Measurements from ENCODE around the gene ARL17B.
"Not testable (repeated sequence)": the region's sequence is repeated elsewhere in the genome, so short reads cannot be mapped to it uniquely, and the experiment has no call there.

DNA sequence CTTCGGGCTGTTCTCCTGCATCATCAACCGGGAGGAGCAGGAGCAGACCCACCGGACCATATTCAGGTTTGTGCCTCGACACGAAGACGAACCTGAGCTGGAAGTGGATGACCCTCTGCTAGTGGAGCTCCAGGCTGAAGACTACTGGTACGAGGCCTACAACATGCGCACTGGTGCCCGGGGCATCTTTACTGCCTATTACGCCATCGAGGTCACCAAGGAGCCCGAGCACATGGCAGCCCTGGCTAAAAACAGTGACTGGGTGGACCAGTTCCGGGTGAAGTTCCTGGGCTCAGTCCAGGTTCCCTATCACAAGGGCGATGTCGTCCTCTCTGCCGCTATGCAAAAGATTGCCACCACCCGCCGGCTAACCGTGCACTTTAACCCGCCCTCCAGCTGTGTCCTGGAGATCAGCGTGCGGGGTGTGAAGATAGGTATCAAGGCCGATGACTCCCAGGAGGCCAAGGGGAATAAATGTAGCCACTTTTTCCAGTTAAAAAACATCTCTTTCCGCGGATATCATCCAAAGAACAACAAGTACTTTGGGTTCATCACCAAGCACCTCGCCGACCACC is 117.1 kb downstream of the ARL17B start:
- TF ChIP-seq, protein P1, sequence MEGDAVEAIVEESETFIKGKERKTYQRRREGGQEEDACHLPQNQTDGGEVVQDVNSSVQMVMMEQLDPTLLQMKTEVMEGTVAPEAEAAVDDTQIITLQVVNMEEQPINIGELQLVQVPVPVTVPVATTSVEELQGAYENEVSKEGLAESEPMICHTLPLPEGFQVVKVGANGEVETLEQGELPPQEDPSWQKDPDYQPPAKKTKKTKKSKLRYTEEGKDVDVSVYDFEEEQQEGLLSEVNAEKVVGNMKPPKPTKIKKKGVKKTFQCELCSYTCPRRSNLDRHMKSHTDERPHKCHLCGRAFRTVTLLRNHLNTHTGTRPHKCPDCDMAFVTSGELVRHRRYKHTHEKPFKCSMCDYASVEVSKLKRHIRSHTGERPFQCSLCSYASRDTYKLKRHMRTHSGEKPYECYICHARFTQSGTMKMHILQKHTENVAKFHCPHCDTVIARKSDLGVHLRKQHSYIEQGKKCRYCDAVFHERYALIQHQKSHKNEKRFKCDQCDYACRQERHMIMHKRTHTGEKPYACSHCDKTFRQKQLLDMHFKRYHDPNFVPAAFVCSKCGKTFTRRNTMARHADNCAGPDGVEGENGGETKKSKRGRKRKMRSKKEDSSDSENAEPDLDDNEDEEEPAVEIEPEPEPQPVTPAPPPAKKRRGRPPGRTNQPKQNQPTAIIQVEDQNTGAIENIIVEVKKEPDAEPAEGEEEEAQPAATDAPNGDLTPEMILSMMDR (IDR thresholded peaks at IDR 0.05): not testable (repeated sequence)
- TF ChIP-seq POLR2AphosphoS5, EP300 (IDR thresholded peaks at IDR 0.05): not testable (repeated sequence)

Data from upper lobe of left lung (tissue), 4 donors.